Panc1 (cell line): ENCODE measurements around the gene FOXO4. TPM values are rescaled to one million over a fixed set of nuclear protein-coding genes. Genes with fewer than 3 reads are reported as not detected.

Experiments used
- ATAC-seq: fragments of 200-7000 bp; cut with Tn5 transposase; 2 replicates; pipeline ENCODE4 v1.9.1; 2020; ENCODE audit warnings: mild to moderate bottlenecking, moderate library complexity
- BruUV-seq: library from RNA; stranded (reverse); fragments of 400-500 nt; replicated peaks from 2 replicates; lab custom pipeline; 2021; lab: Mats Ljungman, UMichigan
- CTCF ChIA-PET: fragments of 300-600 bp; sonication (Branson Sonifier 250); formaldehyde crosslinking; loops from one replicate; lab custom pipeline; 2022; ENCODE audit warnings: antibody characterized with exemption; lab: Charles Lee
- POLR2A ChIA-PET: fragments of 300-600 bp; sonication (Branson Sonifier 250); formaldehyde crosslinking; loops from one replicate; lab custom pipeline; 2022; ENCODE audit warnings: antibody characterized with exemption; lab: Charles Lee
- DNase-seq: peaks from one replicate; pipeline ENCODE4 v3.0.0-alpha.2; 2010; ENCODE audit warnings: low read depth, low spot score
- H3K27ac ChIP-seq: 2 replicates; pipeline ENCODE4 v1.5.1; 2011; ENCODE audit warnings: mild to moderate bottlenecking, low read length, inconsistent platforms
- H3K27me3 ChIP-seq: fragments of 200-500 bp; sonication (Bioruptor generic); 2 replicates; pipeline ENCODE4 v1.6.0; 2014; ENCODE audit warnings: low read length, inconsistent platforms; ENCODE audit not compliant: control insufficient read depth, insufficient read depth
- H3K36me3 ChIP-seq: fragments of 200-500 bp; sonication (Bioruptor generic); 2 replicates; pipeline ENCODE4 v1.5.1; 2014; ENCODE audit warnings: inconsistent platforms, mild to moderate bottlenecking, low read length, moderate library complexity; ENCODE audit not compliant: control insufficient read depth, insufficient read depth
- H3K4me1 ChIP-seq: 2 replicates; pipeline ENCODE4 v1.5.1; 2011; ENCODE audit warnings: inconsistent platforms, mild to moderate bottlenecking, low read length, moderate library complexity; ENCODE audit not compliant: control insufficient read depth, insufficient read depth
- H3K4me3 ChIP-seq, 2 experiments: 2 replicates each; pipeline ENCODE4 v1.5.1; 2011 to 2012; ENCODE audit warnings: low read depth in 2 of 2, low read length in 2 of 2, mild to moderate bottlenecking in 2 of 2, inconsistent platforms in 1 of 2, moderate library complexity in 1 of 2
- H3K9me3 ChIP-seq: fragments of 200-500 bp; sonication (Bioruptor generic); 2 replicates; pipeline ENCODE4 v1.5.1; 2014; ENCODE audit warnings: low read depth, mild to moderate bottlenecking, inconsistent platforms, low read length, moderate library complexity; ENCODE audit not compliant: control insufficient read depth, insufficient read depth
- CTCF ChIP-seq: fragments of 450-650 bp; IDR thresholded peaks from 2 replicates; pipeline ENCODE4 v1.5.1; 2017; ENCODE audit warnings: mild to moderate bottlenecking
- POLR2AphosphoS5 ChIP-seq: IDR thresholded peaks from 2 replicates; pipeline ENCODE4 v1.6.1; 2012; ENCODE audit warnings: mild to moderate bottlenecking, low read depth, low read length, moderate library complexity
- REST ChIP-seq, 2 experiments: IDR thresholded peaks; 2 replicates each; pipeline ENCODE4 v1.6.1; 2011 to 2012; ENCODE audit warnings: low read depth in 2 of 2, control low read depth in 1 of 2, low read length in 1 of 2, mild to moderate bottlenecking in 1 of 2, moderate library complexity in 1 of 2; ENCODE audit not compliant: insufficient read depth in 1 of 2
- SIN3A ChIP-seq: IDR thresholded peaks from 2 replicates; pipeline ENCODE4 v1.6.1; 2012; ENCODE audit warnings: low read depth, mild to moderate bottlenecking, low read length, moderate library complexity, borderline replicate concordance; ENCODE audit not compliant: insufficient read depth
- TCF7L2 ChIP-seq: IDR thresholded peaks from 2 replicates; pipeline ENCODE4 v1.6.1; 2011; ENCODE audit warnings: mild to moderate bottlenecking, low read depth, low read length, inconsistent platforms
- in situ Hi-C: cut with HindIII; loops from 2 replicates; pipeline ENCODE4 v1.10.0; 2016; ENCODE audit warnings: low sequenced_read_pairs, low pct_unique_long_range_greater_than_20kb
- intact Hi-C: fragments of 100-400 bp; cut with micrococcal nuclease; formaldehyde crosslinking; loops from one replicate; pipeline ENCODE4 v1.10.0; 2022; ENCODE audit not compliant: unreplicated experiment
- total RNA-seq: library from RNA; stranded (reverse); gene quantifications from one replicate; pipeline ENCODE4 v1.2.1, GENCODE V29; 2021; ENCODE audit not compliant: unreplicated experiment

Gene FOXO4
- total RNA-seq, 1 experiment from 2014 or later, result 2.9 TPM

DNA sequence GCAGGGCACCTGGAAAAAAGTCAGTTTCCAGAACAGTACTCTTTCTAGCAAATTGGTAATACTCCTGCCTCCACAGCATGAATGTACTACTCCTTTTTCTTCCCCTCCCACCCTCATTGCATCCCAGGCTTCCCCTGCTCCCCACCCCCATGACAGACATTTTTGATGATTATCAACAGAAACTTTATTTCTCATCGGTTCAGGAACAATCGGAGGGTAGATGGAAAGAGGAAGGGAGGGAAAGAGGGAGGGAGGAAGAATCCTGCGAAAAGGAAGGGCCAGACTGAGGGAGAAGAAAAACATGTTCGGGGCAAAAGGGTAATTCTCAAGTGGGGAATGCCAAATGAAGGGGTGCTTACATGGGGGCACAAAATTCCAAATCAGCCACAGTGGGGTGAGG, 11.6 kb downstream of the FOXO4 start:
- in situ Hi-C loops, result no loop called here
- TF ChIP-seq SIN3A, result no peak
- no peak for TF ChIP-seq REST (IDR thresholded peaks at IDR 0.05; ENCODE audit: insufficient read depth in 1 of 2, low read depth in 2 of 2, low read length in 1 of 2)
- TF ChIP-seq CTCF, result no peak
- no peak for TF ChIP-seq POLR2AphosphoS5
- TF ChIP-seq TCF7L2, result no peak
- ATAC-seq, result no peak
- H3K9me3 ChIP-seq, result no peaks in the 10 kb centered on the region
- no peak for DNase-seq
- CTCF ChIA-PET, result no interaction called here
- no TSS peak for BruUV-seq
- no peaks in the 10 kb centered on the region for H3K36me3 ChIP-seq
- no peak overlapping the region for H3K4me3 ChIP-seq
- H3K27me3 ChIP-seq, result no peaks in the 10 kb centered on the region
- POLR2A ChIA-PET, result no interaction called here
- intact Hi-C loops, result no loop called here
- H3K27ac ChIP-seq, result no peak overlapping the region
- H3K4me1 ChIP-seq, result peaks cover 4% of the 10 kb centered on the region; the same call in 1 of the 2 replicates

DNA sequence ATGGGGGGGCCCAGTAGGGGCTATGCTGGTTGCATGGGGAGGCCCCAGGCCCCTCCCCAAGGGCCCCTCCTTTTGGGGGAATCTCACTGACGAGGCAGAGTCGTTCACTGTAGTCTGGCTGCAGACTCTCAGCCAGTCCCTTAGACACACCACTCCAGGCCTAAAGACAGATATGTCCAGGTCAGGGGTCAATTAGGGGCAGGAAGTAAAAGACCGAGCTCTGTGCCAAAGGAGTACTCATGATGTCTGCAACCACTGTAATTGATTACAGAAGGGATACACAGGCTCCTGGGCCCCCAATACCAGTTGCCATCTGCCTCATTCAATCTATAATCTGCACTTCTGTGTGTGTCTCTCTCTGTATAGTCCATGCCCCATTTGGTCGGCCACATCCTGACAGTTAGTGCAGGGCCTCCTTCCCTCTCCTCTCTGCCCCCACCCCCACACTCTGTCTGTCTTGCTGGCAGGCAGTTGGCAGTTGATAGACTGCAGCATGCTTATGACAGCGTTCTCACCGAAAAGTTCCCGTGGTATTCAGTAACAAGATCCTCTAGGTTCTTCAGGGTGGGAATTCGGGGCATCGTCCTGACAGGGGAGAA, 12.2 kb downstream of the FOXO4 start:
- in situ Hi-C loops, result no loop called here
- BruUV-seq, result no TSS peak
- POLR2A ChIA-PET, result no interaction called here
- no peak overlapping the region for H3K4me3 ChIP-seq
- ATAC-seq (no peak), DNase-seq (no peak)
- no peak overlapping the region for H3K27ac ChIP-seq
- H3K27me3 ChIP-seq, result no peaks in the 10 kb centered on the region
- no peaks in the 10 kb centered on the region for H3K36me3 ChIP-seq
- CTCF ChIA-PET, result no interaction called here
- intact Hi-C loops, result no loop called here
- peaks cover 4% of the 10 kb centered on the region; the same call in 1 of the 2 replicates for H3K4me1 ChIP-seq
- H3K9me3 ChIP-seq, result no peaks in the 10 kb centered on the region
- TF ChIP-seq CTCF, result no peak
- TF ChIP-seq TCF7L2, result no peak
- no peak for TF ChIP-seq REST (IDR thresholded peaks at IDR 0.05; ENCODE audit: insufficient read depth in 1 of 2, low read depth in 2 of 2, low read length in 1 of 2)
- no peak for TF ChIP-seq SIN3A
- TF ChIP-seq POLR2AphosphoS5, result no peak
